ENCODE results near the gene CTBP2.

GRCh38 chr10:124957404-124957947, 202.9 kb downstream of the CTBP2 start:
- TF ChIP-seq CTCF (optimal IDR thresholded peaks at IDR 0.05 in 1 of 3, IDR thresholded peaks at IDR 0.05 in 1 of 3, conservative IDR thresholded peaks at IDR 0.05 in 1 of 3; ENCODE audit: extremely low read depth in 1 of 3, insufficient read depth in 2 of 3, low read length in 3 of 3) (no peak), EZH2 (IDR thresholded peaks at IDR 0.05; ENCODE audit: low read length) (no peak)

Measured in keratinocyte (primary cell).